ENCODE data around the gene AGBL4.

DNA sequence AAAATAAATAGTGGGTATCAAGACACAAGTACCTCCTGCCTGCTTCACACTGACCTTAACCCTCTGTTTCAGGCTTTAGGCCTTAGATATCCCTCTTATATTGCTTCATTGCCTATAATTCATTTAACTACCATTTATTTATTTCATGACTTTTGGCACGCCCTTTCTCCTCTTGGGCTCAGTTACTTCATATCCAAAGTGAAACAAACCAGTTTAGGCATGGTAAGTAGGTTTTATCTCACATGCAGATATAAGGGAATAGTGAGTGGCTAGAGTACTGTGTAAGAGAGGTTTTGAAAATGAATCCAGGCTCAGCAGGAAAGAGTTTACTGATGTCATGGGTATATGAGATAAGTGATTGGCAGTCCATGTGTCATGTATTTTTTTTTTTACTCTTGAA is 1177.3 kb downstream of the AGBL4 start:
- TF ChIP-seq, protein P1, sequence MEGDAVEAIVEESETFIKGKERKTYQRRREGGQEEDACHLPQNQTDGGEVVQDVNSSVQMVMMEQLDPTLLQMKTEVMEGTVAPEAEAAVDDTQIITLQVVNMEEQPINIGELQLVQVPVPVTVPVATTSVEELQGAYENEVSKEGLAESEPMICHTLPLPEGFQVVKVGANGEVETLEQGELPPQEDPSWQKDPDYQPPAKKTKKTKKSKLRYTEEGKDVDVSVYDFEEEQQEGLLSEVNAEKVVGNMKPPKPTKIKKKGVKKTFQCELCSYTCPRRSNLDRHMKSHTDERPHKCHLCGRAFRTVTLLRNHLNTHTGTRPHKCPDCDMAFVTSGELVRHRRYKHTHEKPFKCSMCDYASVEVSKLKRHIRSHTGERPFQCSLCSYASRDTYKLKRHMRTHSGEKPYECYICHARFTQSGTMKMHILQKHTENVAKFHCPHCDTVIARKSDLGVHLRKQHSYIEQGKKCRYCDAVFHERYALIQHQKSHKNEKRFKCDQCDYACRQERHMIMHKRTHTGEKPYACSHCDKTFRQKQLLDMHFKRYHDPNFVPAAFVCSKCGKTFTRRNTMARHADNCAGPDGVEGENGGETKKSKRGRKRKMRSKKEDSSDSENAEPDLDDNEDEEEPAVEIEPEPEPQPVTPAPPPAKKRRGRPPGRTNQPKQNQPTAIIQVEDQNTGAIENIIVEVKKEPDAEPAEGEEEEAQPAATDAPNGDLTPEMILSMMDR (IDR thresholded peaks at IDR 0.05 in 4 of 5, conservative IDR thresholded peaks at IDR 0.05 in 1 of 5), result no peak
- no peak for TF ChIP-seq POLR2A (IDR thresholded peaks at IDR 0.05)
